ENCODE results near the gene NCAPD3. TPM values are rescaled to one million over a fixed set of nuclear protein-coding genes. Genes with fewer than 3 reads are reported as not detected.

The NCAPD3 gene
- total and polyA plus RNA-seq, 2 of the 13 experiments (the other 11 are each of a cell fraction or from before 2014, with no cell fraction given) = 20.7 to 25.6 TPM

DNA sequence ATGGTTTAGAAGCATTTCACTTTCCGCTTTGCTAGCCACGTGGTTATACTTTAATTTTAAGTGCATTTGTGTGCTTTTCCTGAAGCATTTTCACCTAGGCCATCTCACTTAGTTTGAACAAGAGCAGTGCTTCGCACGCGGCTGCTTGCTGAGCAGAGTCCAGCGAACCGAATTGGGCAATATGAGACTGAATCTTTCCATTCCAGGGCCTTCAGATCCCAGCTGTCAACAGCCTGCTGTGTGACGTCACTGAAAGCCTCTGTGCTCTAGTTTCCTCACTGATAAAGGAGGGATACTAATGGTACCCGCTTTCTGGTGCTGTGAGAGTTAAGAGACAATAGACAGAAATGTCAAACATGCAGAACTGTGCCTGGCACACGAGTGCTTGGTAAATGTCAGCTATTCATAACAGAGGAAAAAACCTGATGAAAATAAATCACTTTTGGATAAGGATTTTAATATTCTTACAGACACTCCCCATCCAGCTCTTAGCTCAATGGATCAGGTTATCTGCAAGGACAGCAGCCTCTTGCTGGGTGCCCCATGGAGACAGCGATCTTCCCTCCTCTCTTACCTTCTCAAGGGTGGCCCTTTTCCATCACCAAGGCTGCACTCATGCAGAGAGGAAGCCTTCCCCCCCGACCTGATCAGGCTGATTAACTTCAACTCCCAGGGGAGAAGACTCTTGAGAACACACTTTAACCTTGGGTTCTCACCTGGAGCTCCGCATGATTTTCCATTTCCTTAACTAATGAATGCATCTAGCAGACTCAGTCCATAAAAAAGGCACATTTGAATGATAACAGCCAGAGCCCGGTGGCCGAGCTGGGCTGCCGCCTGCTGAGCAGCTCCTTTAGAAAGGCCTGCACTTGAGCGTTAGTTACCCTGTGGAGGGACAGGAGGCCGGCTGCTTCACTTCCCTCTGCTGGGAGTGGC lies 48.9 kb upstream of the NCAPD3 start (continued):
- TF ChIP-seq, protein P1, sequence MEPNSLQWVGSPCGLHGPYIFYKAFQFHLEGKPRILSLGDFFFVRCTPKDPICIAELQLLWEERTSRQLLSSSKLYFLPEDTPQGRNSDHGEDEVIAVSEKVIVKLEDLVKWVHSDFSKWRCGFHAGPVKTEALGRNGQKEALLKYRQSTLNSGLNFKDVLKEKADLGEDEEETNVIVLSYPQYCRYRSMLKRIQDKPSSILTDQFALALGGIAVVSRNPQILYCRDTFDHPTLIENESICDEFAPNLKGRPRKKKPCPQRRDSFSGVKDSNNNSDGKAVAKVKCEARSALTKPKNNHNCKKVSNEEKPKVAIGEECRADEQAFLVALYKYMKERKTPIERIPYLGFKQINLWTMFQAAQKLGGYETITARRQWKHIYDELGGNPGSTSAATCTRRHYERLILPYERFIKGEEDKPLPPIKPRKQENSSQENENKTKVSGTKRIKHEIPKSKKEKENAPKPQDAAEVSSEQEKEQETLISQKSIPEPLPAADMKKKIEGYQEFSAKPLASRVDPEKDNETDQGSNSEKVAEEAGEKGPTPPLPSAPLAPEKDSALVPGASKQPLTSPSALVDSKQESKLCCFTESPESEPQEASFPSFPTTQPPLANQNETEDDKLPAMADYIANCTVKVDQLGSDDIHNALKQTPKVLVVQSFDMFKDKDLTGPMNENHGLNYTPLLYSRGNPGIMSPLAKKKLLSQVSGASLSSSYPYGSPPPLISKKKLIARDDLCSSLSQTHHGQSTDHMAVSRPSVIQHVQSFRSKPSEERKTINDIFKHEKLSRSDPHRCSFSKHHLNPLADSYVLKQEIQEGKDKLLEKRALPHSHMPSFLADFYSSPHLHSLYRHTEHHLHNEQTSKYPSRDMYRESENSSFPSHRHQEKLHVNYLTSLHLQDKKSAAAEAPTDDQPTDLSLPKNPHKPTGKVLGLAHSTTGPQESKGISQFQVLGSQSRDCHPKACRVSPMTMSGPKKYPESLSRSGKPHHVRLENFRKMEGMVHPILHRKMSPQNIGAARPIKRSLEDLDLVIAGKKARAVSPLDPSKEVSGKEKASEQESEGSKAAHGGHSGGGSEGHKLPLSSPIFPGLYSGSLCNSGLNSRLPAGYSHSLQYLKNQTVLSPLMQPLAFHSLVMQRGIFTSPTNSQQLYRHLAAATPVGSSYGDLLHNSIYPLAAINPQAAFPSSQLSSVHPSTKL (CRISPR knock-in tag; IDR thresholded peaks at IDR 0.05) = peak; percentile 76
- TF ChIP-seq, protein P2, sequence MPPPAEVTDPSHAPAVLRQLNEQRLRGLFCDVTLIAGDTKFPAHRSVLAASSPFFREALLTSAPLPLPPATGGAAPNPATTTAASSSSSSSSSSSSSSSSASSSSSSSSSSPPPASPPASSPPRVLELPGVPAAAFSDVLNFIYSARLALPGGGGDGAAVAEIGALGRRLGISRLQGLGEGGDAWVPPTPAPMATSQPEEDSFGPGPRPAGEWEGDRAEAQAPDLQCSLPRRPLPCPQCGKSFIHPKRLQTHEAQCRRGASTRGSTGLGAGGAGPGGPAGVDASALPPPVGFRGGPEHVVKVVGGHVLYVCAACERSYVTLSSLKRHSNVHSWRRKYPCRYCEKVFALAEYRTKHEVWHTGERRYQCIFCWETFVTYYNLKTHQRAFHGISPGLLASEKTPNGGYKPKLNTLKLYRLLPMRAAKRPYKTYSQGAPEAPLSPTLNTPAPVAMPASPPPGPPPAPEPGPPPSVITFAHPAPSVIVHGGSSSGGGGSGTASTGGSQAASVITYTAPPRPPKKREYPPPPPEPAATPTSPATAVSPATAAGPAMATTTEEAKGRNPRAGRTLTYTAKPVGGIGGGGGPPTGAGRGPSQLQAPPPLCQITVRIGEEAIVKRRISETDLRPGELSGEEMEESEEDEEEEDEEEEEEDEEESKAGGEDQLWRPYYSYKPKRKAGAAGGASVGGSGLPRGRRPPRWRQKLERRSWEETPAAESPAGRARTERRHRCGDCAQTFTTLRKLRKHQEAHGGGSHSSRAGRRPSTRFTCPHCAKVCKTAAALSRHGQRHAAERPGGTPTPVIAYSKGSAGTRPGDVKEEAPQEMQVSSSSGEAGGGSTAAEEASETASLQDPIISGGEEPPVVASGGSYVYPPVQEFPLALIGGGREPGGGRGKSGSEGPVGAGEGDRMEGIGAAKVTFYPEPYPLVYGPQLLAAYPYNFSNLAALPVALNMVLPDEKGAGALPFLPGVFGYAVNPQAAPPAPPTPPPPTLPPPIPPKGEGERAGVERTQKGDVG (CRISPR knock-in tag; IDR thresholded peaks at IDR 0.05; ENCODE audit: borderline replicate concordance) = no peak
- TF ChIP-seq SPEN (CRISPR knock-in tag; IDR thresholded peaks at IDR 0.05; ENCODE audit: low read depth) = peak; percentile 39; the same call in 1 of the 2 replicates
- TF ChIP-seq EP300 (IDR thresholded peaks at IDR 0.05; ENCODE audit: low read depth in 2 of 2, low read length in 2 of 2) = peak; percentile 41 to 54; a peak in 1 of 4 replicates
- TF ChIP-seq EP300 (CRISPR knock-in tag; IDR thresholded peaks at IDR 0.05; ENCODE audit: borderline replicate concordance) = no peak
- TF ChIP-seq, protein P3, sequence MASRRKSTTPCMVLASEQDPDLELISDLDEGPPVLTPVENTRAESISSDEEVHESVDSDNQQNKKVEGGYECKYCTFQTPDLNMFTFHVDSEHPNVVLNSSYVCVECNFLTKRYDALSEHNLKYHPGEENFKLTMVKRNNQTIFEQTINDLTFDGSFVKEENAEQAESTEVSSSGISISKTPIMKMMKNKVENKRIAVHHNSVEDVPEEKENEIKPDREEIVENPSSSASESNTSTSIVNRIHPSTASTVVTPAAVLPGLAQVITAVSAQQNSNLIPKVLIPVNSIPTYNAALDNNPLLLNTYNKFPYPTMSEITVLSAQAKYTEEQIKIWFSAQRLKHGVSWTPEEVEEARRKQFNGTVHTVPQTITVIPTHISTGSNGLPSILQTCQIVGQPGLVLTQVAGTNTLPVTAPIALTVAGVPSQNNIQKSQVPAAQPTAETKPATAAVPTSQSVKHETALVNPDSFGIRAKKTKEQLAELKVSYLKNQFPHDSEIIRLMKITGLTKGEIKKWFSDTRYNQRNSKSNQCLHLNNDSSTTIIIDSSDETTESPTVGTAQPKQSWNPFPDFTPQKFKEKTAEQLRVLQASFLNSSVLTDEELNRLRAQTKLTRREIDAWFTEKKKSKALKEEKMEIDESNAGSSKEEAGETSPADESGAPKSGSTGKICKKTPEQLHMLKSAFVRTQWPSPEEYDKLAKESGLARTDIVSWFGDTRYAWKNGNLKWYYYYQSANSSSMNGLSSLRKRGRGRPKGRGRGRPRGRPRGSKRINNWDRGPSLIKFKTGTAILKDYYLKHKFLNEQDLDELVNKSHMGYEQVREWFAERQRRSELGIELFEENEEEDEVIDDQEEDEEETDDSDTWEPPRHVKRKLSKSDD (CRISPR knock-in tag; IDR thresholded peaks at IDR 0.05; ENCODE audit: low read depth) = no peak
